Neutrophil (primary cell): ENCODE data around the gene TTC9B.

Experiments
- H3K27ac ChIP-seq: fragments of 200-600 bp; sonication (generic); 2 replicates; pipeline ENCODE4 v1.5.1; 2016; ENCODE audit warnings: mild to moderate bottlenecking, moderate library complexity
- H3K27me3 ChIP-seq: fragments of 200-600 bp; sonication (generic); 2 replicates; pipeline ENCODE4 v1.6.0; 2016; ENCODE audit warnings: mild to moderate bottlenecking
- H3K36me3 ChIP-seq: fragments of 200-600 bp; sonication (generic); 2 replicates; pipeline ENCODE4 v1.5.1; 2017
- H3K4me1 ChIP-seq, 2 experiments: fragments of 200-600 bp in 1 of 2; sonication (generic) in 1 of 2; 1 replicate in 1 of 2; 2 replicates in 1 of 2; pipeline versions ENCODE4 v1.5.1 to v1.6.1; 2013 to 2016; ENCODE audit warnings: low read depth in 1 of 2, low read length in 1 of 2, mild to moderate bottlenecking in 1 of 2, moderate library complexity in 1 of 2; ENCODE audit not compliant: control insufficient read depth in 1 of 2, insufficient read depth in 1 of 2
- H3K4me3 ChIP-seq, 2 experiments: fragments of 200-600 bp in 1 of 2; sonication (generic) in 1 of 2; 1 replicate in 1 of 2; 2 replicates in 1 of 2; pipeline ENCODE4 v1.5.1; 2013 to 2016; ENCODE audit warnings: low read depth in 1 of 2, low read length in 1 of 2, mild to moderate bottlenecking in 1 of 2, moderate library complexity in 1 of 2
- H3K9me3 ChIP-seq: fragments of 200-600 bp; sonication (generic); 2 replicates; pipeline ENCODE4 v1.5.1; 2016
- TF ChIP-seq, protein P1 (sequence below): fragments of 200-600 bp; sonication (generic); IDR thresholded peaks from 2 replicates; pipeline ENCODE4 v1.5.1; 2016; ENCODE audit warnings: antibody characterized with exemption

Gene TTC9B

DNA sequence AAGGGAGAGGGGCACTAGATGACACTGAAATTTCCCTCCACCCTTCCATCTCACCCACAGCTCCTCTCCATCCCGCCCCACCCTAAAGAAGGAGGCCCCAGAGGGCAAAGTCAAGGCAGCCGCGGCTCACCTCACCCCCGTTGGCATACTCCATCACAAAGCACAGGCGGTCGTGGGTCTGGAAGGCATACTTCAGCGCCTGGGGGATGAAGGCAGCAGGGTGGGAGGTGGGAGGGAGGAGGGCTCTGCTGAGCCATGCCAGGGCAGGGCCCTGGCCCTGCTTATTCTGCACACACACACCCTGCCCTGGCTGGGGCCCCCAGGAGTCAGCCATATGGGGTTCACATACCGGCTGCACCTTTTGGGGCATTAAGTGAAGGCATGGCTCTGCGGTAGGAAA lies 20.6 kb upstream of the TTC9B start:
- Histone ChIP-seq H3K36me3 (peaks cover 89% of the 10 kb centered on the region), H3K27ac (no peak overlapping the region)

DNA sequence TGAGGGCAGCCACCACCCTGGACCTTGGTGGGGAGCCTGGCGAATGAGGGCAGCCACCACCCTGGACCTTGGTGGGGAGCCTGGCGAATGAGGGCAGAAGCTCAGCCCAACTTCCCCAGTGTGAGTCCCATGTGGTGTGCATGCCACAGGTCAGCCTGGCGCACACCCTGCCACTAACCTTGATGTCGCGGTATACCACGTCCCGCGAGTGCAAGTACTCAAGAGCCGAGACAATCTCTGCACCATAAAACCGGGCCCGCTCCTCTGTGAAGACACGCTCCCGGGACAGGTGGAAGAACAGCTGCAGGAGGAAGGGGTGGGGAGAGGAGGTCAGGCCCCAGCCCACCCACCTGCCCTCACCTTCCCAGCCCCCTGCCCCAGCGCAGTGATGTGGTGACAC lies 19.6 kb upstream of the TTC9B start:
- Histone ChIP-seq H3K4me1 (no peaks in the 10 kb centered on the region), H3K36me3 (peaks cover 99% of the 10 kb centered on the region), H3K27me3 (no peaks in the 10 kb centered on the region), H3K4me3 (no peak overlapping the region), H3K27ac (no peak overlapping the region), H3K9me3 (no peaks in the 10 kb centered on the region)
- TF ChIP-seq, protein P1, sequence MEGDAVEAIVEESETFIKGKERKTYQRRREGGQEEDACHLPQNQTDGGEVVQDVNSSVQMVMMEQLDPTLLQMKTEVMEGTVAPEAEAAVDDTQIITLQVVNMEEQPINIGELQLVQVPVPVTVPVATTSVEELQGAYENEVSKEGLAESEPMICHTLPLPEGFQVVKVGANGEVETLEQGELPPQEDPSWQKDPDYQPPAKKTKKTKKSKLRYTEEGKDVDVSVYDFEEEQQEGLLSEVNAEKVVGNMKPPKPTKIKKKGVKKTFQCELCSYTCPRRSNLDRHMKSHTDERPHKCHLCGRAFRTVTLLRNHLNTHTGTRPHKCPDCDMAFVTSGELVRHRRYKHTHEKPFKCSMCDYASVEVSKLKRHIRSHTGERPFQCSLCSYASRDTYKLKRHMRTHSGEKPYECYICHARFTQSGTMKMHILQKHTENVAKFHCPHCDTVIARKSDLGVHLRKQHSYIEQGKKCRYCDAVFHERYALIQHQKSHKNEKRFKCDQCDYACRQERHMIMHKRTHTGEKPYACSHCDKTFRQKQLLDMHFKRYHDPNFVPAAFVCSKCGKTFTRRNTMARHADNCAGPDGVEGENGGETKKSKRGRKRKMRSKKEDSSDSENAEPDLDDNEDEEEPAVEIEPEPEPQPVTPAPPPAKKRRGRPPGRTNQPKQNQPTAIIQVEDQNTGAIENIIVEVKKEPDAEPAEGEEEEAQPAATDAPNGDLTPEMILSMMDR, result no peak

More for the DNA sequence above, 20.6 kb upstream of the TTC9B start:
- TF ChIP-seq, protein P1, result no peak
- Histone ChIP-seq H3K9me3 (no peaks in the 10 kb centered on the region), H3K4me1 (no peaks in the 10 kb centered on the region), H3K27me3 (no peaks in the 10 kb centered on the region), H3K4me3 (no peak overlapping the region)

DNA sequence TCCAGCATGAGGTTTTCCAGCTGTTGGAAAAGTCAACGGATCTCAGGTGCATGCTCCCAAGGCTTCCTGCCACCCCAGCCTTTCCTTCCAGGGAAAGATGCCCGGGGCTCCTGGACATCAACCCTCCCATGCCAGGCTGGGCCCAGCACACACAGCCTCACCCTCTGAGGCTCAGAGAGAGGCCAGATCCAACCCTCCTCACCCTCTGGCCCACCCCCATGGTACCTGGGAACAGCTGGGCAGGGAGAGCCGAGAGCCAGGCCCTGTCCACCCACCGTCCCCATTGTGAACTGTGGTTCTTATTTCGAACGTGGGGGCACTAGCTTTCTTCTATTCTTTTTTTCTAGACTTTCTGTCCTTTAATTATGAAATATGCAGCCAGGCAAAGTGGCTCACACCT lies 18.2 kb upstream of the TTC9B start:
- Histone ChIP-seq H3K27me3 (no peaks in the 10 kb centered on the region), H3K4me3 (no peak overlapping the region), H3K9me3 (no peaks in the 10 kb centered on the region), H3K27ac (no peak overlapping the region), H3K4me1 (no peaks in the 10 kb centered on the region), H3K36me3 (peaks cover 94% of the 10 kb centered on the region)
- TF ChIP-seq, protein P1, result no peak

DNA sequence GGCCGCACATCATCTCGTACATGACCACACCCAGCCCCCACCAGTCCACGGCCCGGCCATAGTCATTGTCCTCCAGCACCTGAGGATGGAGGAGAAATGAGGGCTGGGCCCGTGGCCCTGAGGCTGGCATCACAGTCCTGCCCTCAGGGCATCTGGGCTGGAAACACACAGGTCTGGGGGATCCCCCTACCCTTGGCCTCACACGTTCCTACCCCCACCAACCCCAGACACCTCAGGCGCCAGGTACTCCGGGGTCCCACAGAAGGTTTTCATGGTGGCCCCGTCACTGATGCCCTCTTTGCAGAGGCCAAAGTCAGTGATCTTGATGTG lies 17.8 kb upstream of the TTC9B start:
- Histone ChIP-seq H3K4me3 (no peak overlapping the region), H3K27me3 (no peaks in the 10 kb centered on the region), H3K9me3 (no peaks in the 10 kb centered on the region), H3K4me1 (no peaks in the 10 kb centered on the region), H3K36me3 (peaks cover 90% of the 10 kb centered on the region), H3K27ac (no peak overlapping the region)
- TF ChIP-seq, protein P1, result no peak

DNA sequence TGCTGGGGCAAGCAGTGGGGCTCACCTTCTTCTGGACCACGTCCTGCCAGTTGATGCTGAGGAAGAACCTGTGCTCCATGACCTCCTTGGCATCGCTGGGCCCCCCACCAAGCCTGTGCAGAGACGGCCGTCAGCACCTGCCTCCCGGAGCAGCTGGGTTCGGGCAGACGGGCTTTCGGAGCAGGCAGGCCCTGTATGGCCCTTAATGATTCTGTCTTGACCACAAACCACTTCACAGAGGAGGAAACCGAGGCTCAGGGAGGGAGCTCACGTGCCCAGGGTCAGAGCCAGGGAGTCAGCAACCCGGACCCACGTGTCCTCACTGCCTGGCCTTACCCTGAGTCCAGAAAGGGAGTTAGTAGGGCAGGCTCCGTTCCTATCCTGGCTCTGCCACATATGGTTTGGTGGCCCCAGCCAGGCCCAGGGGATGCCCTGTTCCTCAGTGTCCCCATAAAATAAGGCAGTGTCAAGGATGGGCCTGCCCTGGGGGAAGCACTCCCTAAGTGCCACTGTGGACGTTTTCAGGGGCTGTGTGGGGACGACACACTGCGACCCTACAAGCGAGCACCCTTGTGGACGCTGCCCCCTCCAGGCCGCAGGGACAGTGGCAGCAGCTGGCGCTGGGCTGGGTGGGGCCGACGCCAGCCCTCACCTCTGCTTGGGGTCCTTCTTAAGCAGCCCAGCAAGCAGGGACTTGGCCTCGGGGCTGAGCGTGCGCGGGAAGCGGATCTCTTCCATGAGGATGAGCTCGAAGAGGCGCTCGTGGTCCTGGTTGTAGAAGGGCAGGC lies 17.2 kb upstream of the TTC9B start:
- Histone ChIP-seq H3K27me3 (no peaks in the 10 kb centered on the region), H3K36me3 (peaks cover 85% of the 10 kb centered on the region), H3K4me3 (no peak overlapping the region), H3K9me3 (no peaks in the 10 kb centered on the region), H3K4me1 (no peaks in the 10 kb centered on the region), H3K27ac (no peak overlapping the region)
- TF ChIP-seq, protein P1, result no peak
